ENCODE data around the gene TASP1.

- TF ChIP-seq CTCF (IDR thresholded peaks at IDR 0.05 in 2 of 3, conservative IDR thresholded peaks at IDR 0.05 in 1 of 3; ENCODE audit: control insufficient read depth in 2 of 3, extremely low read depth in 1 of 3, insufficient read depth in 1 of 3, low read depth in 3 of 3, low read length in 3 of 3) = no peak
- no peak for TF ChIP-seq RCOR1 (conservative IDR thresholded peaks at IDR 0.05; ENCODE audit: low read depth, low read length)
These were observed 225.8 kb downstream of the TASP1 start for GRCh38 chr20:13412806-13413445.

All from GM12878 (cell line).